Epidermal melanocyte (primary cell): ENCODE results near the gene UPF3A.
"Not testable (repeated sequence)": the region's sequence is repeated elsewhere in the genome, so short reads cannot be mapped to it uniquely, and the experiment has no call there.

Experiments used
- DNase-seq: peaks from one replicate; pipeline ENCODE4 v3.0.0; 2011; ENCODE audit warnings: low spot score; ENCODE audit not compliant: insufficient read length

The UPF3A gene

DNA sequence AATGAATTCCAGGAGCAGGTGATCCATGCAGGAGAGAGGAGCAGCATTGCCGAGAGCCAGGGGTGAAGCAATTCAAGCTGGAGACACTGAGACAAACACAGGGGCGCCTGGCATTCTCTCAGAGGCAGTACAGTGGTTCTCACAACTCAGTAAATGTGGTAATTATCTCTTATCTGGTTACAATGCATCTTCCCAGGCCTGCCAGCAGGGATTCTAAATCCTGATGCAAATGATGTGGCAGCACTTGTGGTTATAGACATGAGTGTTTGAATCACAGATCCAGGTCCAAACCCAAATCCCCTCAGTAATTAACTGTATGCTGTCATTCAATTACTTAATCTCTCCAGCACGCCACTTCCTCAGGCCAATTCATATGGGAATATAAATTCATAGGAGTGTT, 52.5 kb downstream of the UPF3A start:
- not testable (repeated sequence) for DNase-seq

DNA sequence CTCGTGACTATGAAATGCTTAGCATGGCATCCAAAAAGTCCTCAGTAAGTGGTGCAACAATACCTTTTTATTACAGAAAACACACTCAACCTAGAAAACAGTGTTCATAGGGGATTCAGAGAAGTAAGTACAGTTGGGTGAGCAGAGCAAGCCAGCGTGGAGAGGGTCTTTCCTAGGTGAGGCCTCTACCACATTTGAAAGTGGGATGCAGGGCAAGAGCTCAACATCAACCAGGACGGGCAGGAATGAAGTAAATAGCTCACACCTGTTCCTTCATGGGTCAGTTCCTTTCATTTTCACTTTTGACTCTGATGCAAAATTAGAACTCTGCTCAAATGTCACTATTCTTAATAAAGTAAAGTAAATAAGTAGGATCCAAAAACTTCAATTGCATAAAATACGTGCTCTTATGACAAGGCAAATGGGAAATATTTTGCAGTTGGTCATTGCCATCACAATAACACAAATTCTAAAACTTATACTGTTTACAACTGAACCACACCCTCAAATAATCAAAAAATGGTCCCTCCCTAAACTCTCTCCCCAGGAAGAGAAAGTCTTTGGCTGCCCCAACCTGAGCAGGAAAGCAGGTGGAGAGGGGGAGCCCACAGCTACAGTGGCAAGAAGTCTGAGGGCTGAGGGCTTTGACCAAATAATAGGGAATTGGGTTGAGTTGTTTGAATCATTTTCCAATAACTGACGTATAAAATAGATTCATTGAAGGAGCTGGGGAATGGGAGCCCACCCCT, 53.1 kb downstream of the UPF3A start:
- DNase-seq: no peak

DNA sequence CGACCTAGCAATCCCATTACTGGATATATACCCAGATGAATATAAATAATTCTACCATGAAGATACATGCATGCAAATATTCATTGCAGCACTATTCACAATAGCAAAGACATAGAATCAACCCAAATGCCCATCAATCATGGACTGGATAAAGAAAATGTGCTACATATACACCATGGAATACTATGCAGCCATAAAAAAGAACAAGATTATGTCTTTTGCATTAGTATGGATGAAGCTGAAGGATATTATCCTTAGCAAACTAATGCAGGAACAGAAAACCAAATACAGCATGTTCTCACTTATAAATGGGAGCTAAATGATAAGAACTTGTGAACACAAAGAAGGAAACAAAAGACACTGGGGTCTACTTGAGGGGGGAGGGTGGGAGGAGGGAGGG, 55.1 kb downstream of the UPF3A start:
- not testable (repeated sequence) for DNase-seq

DNA sequence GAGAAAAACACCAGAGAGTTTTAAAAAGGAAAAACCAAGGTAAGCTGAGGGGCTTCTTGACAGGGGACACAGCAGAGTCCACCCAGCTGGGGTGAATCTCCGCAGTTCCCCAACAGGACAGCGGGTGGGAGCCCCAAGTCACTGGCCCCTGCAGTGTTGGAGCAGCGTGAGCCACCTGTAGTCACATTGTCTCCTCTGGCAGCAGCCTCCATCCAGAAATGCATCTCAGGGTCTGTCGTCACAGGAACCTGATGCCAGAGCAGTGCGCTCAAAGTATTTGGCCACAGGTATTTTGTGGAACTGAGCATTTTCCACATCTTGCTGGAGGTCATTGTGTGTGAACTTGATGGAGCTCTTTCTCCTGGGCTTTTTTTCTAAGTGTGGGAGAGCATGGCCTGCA, 57.6 kb downstream of the UPF3A start:
- DNase-seq: no peak

DNA sequence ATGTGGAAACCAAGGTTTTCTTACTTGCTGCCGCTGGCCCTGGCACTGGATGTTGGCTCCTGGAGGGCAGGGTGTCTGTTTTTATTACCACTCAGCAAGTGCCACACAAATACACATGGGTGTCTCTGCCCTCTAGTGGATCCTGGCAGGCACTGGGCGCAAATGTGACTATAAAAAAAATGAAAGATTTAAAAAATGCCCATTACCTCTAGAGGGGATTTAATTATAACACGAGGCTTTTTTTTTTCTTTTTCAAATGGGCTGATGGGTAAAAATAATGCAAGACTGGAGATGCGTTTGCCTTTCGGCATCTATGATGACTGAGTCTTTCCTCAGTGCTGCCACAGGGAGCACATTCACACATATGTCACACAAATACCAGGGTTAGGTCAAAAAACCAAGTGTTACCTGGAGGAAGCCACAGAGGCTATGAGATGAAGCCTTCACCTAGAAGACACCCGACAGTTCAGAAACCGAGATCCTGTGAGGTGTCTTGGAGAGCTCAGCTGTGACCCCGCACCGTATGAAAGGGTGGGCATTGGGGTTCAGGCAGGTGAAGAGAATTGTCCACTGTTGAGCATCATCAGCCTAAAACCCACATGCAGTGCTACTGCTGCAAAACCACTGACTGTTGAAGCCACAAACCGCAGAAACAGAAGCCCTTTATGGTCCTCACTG, 58.6 kb downstream of the UPF3A start:
- no peak for DNase-seq

DNA sequence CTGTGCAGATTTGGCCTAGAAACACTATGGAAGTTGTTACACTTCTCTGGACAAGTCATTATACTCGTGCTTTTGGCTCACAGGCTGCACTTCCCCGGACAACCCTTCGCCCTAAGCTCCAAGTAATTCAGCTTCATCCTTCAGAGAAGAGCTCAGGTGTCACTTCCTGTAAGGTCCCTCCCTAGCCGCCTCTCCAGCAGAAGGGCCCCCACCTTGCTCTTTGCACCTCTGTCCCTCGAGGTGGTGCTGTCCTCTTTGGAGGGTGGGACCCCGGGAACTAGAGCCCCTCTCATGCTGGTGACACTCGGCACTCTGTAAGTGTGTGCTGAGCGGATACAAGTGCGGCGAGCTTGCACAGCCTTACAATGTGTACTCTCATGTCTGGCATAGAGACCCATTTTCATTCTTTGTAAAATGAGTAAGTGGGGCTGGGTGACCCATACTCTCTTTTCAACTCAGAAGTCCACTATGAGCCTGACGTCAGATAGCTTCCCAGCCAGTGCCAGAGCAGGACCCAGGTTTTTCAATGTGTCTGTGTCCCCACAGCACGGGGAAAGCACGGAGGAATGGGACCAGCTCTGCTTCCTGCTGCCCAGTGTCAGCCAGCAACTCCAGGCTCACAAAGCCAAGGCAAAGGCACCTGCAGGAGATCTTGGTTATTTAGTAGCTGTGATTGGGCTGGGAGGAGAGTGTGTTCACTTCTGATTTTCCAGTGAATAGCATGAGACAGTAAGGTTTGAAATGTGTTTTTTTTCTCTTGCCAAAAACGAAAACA, 59.8 kb downstream of the UPF3A start:
- no peak for DNase-seq

DNA sequence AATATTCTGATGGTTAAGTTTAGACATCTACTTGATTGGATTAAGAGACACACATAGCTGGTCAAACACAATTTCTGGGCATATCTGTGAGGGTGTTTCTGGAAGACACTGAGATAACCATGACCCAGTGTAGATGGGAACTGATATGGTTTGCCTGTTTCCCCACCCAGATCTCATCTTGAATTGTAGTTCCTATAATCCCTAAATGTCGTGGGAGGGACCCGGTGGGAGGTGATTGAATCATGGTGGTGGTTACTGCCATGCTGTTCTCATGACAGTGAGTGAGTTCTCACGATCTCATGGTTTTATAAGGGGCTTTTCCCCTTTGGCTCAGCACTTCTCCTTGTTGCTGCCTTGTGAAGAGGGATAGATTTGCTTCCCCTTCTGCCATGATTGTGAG, 65.9 kb downstream of the UPF3A start:
- not testable (repeated sequence) for DNase-seq

DNA sequence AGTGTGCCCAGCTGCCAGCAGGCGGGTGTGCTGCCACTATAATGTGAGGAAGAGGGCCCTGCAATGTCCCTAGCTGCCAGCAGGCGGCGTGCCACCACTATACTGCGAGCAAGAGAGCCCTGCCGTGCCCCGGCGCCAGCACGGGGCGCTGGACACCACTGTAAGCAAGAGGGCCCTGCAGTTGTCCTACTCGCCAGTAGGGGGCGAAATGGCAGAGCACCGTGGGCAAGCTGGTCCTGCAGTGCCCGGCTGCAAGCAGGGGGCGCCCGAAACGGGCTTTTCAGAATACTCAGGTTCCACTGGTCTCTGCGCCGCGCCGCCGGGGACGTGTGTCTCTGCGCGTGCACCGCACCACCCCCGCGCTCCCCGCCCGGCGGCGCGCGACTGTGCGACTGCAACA, 71.4 kb downstream of the UPF3A start:
- DNase-seq: not testable (repeated sequence)

DNA sequence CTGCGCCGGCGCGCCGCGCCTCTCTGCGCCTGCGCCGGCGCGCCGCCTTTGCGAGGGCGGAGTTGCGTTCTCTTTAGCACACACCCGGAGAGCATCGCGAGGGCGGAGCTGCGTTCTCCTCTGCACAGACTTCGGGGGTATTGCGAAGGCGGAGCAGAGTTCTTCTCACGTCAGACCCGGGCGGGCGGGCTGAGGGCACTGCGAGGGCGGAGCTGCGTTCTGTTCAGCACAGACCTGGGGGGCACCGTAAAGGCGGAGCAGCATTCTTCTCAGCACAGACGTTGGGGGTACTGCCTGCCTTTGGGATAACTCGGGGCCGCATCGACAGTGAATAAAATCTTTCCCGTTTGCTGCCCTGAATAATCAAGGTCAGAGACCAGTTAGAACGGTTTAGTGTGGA, 72.0 kb downstream of the UPF3A start:
- DNase-seq: not testable (repeated sequence)
